RPMI7951 (cell line): ENCODE measurements around the gene POT1. TPM values are rescaled to one million over a fixed set of nuclear protein-coding genes. Genes with fewer than 3 reads are reported as not detected.

ENCODE experiments used
- DNase-seq: peaks from one replicate; pipeline ENCODE4 v3.0.0-alpha.2; 2012; ENCODE audit warnings: low read depth
- total RNA-seq: library from RNA; depleted of rRNA; stranded (reverse); fragments of >200 nt; shearing (Covaris generic); gene quantifications from 2 replicates; pipeline ENCODE4 v1.2.3, GENCODE V29; 2014; rRNA removed

POT1 gene
- total RNA-seq, 1 experiment from 2014 or later: 61.4 TPM

DNA sequence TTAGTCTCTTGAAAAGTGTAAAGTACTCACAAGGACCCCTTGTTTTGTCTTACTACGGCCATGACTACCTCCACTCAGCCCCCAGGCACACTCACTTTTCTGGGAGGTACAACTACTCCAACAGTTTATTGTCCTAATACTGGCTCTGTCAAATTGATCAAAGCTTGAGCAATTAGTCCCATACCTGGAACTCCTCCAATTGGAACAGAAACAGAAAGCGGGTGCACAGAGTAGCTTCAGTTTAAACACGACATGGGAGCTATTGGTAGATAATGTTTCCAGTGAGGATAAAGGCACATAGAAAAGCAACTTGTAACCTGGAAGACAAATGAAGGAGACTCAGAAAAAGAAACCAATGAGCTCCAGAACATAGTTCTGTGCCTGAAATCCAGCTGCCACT lies 156.3 kb downstream of the POT1 start:
- no peak for DNase-seq

Other genes starting within 250 kb of the POT1 start
- gene GPR37, start 164.0 kb downstream of the POT1 start, total RNA-seq: 0.20 and 0.24 TPM in 2 replicates